Ishikawa (cell line): Measurements from ENCODE around the gene FGGY.

Experiments used
- EP300 ChIP-seq: IDR thresholded peaks from 2 replicates; pipeline ENCODE4 v1.6.1; 2012; ENCODE audit warnings: borderline replicate concordance
- RAD21 ChIP-seq: IDR thresholded peaks from 2 replicates; pipeline ENCODE4 v1.6.1; 2012; ENCODE audit warnings: low read depth
- TAF1 ChIP-seq: IDR thresholded peaks from 2 replicates; pipeline ENCODE4 v1.6.1; 2012; ENCODE audit warnings: low read depth, mild to moderate bottlenecking
- TF ChIP-seq, protein P1 (sequence below): IDR thresholded peaks from 2 replicates; pipeline ENCODE4 v1.6.1; 2012

DNA sequence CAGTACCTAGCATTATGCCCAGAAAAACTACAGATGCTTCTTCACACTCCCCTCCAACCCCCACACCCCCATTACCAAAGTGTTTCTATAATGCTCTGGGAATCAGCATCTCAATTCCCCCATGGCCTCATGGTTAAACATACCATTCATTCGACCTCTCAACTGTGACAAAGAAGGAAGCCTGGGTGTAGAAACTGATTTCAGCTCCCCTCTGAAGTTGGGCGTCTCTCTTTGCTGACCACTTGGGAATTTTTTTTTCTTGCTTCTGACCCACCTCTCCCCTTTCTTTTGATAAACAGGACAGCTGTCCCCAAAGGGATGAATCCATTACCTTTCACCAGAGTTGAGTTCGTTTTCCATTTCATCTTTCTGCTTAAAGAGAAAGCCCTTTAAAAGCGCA lies 401.5 kb downstream of the FGGY start:
- TF ChIP-seq, protein P1, sequence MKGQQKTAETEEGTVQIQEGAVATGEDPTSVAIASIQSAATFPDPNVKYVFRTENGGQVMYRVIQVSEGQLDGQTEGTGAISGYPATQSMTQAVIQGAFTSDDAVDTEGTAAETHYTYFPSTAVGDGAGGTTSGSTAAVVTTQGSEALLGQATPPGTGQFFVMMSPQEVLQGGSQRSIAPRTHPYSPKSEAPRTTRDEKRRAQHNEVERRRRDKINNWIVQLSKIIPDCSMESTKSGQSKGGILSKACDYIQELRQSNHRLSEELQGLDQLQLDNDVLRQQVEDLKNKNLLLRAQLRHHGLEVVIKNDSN, result no peak
- TF ChIP-seq EP300 (no peak), TAF1 (no peak), RAD21 (no peak)
